Endothelial cell of umbilical vein (primary cell): Measurements from ENCODE around the gene DDX51. TPM values are rescaled to one million over a fixed set of nuclear protein-coding genes. Genes with fewer than 3 reads are reported as not detected.

Experiments
- BruUV-seq: library from RNA; stranded (reverse); fragments of 400-500 nt; replicated peaks from 2 replicates; lab custom pipeline; 2021; lab: Mats Ljungman, UMichigan
- CTCF ChIA-PET: fragments of 300-600, 350-600 bp; sonication (Branson Sonifier 250); formaldehyde crosslinking; loops from one replicate; lab custom pipeline; 2021; ENCODE audit warnings: antibody characterized with exemption, inconsistent platforms; lab: Charles Lee
- POLR2A ChIA-PET: fragments of 300-600, 350-600 bp; sonication (Branson Sonifier 250); formaldehyde crosslinking; loops from one replicate; lab custom pipeline; 2021; ENCODE audit warnings: antibody characterized with exemption, inconsistent platforms; lab: Charles Lee
- DNase-seq: peaks from one replicate; pipeline ENCODE4 v3.0.0-alpha.2; 2011; ENCODE audit warnings: low read depth, low spot score
- FAIRE-seq: peaks from 2 replicates; lab custom pipeline; 2011; peaks lifted over from hg19 to GRCh38; lab: Jason Lieb, UNC
- H2AFZ ChIP-seq: 2 replicates; pipeline ENCODE4 v1.6.0; 2012; ENCODE audit warnings: low read depth, low read length, control low read depth, inconsistent platforms
- H3K27ac ChIP-seq: 2 replicates; pipeline ENCODE4 v1.5.1; 2011; ENCODE audit warnings: low read depth, mild to moderate bottlenecking, control low read depth, low read length, moderate library complexity; ENCODE audit not compliant: insufficient read depth
- H3K27me3 ChIP-seq, 2 experiments: 2 replicates each; pipeline versions ENCODE4 v1.6.0 to v1.6.1; 2011; ENCODE audit warnings: low read length in 2 of 2, mixed read lengths in 1 of 2; ENCODE audit not compliant: control insufficient read depth in 2 of 2, insufficient read depth in 2 of 2
- H3K36me3 ChIP-seq, 2 experiments: 2 replicates in 1 of 2; 3 replicates in 1 of 2; pipeline ENCODE4 v1.5.1; 2011; ENCODE audit warnings: low read length in 2 of 2, mild to moderate bottlenecking in 1 of 2, moderate library complexity in 1 of 2; ENCODE audit not compliant: control insufficient read depth in 2 of 2, insufficient read depth in 2 of 2; ENCODE audit errors: extremely low read depth in 1 of 2
- H3K4me1 ChIP-seq: 3 replicates; pipeline ENCODE4 v1.5.1; 2011; ENCODE audit warnings: mild to moderate bottlenecking, low read length; ENCODE audit not compliant: control insufficient read depth, insufficient read depth; ENCODE audit errors: extremely low read depth
- H3K4me2 ChIP-seq: 2 replicates; pipeline ENCODE4 v1.6.1; 2011; ENCODE audit warnings: low read length, control low read depth, mixed read lengths; ENCODE audit not compliant: insufficient read depth
- H3K4me3 ChIP-seq, 3 experiments: fragments of 200-600 bp in 1 of 3; sonication (generic), shearing (Covaris generic) in 1 of 3; replicated peaks in 1 of 3; 2 replicates each; pipeline ENCODE4 v1.5.1; 2011 to 2016; ENCODE audit warnings: control low read depth in 3 of 3, low read length in 3 of 3, mild to moderate bottlenecking in 2 of 3, inconsistent platforms in 1 of 3, low read depth in 1 of 3, moderate library complexity in 1 of 3; ENCODE audit not compliant: insufficient read depth in 1 of 3
- H3K79me2 ChIP-seq: 2 replicates; pipeline ENCODE4 v1.6.0; 2012; ENCODE audit warnings: low read length, inconsistent platforms; ENCODE audit not compliant: control insufficient read depth, insufficient read depth
- H3K9ac ChIP-seq: replicated peaks from 2 replicates; pipeline ENCODE3; 2011; ENCODE audit warnings: low read length, control low read depth; ENCODE audit not compliant: insufficient read depth; ENCODE audit errors: extremely low read depth
- H3K9me1 ChIP-seq: replicated peaks from 3 replicates; pipeline ENCODE4 v1.6.0; 2011; ENCODE audit warnings: mild to moderate bottlenecking, low read length; ENCODE audit not compliant: control insufficient read depth, insufficient read depth; ENCODE audit errors: extremely low read depth
- H3K9me3 ChIP-seq: replicated peaks from 2 replicates; pipeline ENCODE4 v1.5.1; 2012; ENCODE audit warnings: low read length, inconsistent platforms; ENCODE audit not compliant: control insufficient read depth, insufficient read depth
- H4K20me1 ChIP-seq: replicated peaks from 2 replicates; pipeline ENCODE3; 2011; ENCODE audit warnings: mild to moderate bottlenecking, low read length; ENCODE audit not compliant: control insufficient read depth, insufficient read depth; ENCODE audit errors: extremely low read depth
- CTCF ChIP-seq, 2 donors: IDR thresholded peaks; 1 replicate in 1 of 2; 2 replicates in 1 of 2; pipeline ENCODE4 v1.5.1; 2011; ENCODE audit warnings: low read length in 2 of 2, mild to moderate bottlenecking in 2 of 2, moderate library complexity in 2 of 2, control low read depth in 1 of 2, inconsistent platforms in 1 of 2, low read depth in 1 of 2; ENCODE audit not compliant: insufficient read depth in 1 of 2; ENCODE audit errors: extremely low read depth in 1 of 2
- EZH2 ChIP-seq: IDR thresholded peaks from 2 replicates; pipeline ENCODE4 v1.6.1; 2012; ENCODE audit warnings: borderline replicate concordance, low read depth, mild to moderate bottlenecking, moderate library complexity, low read length, inconsistent platforms; ENCODE audit not compliant: severe bottlenecking
- FOS ChIP-seq: IDR thresholded peaks from 2 replicates; pipeline ENCODE4 v1.6.1; 2011; ENCODE audit warnings: mild to moderate bottlenecking, low read length, moderate library complexity, borderline replicate concordance; ENCODE audit not compliant: insufficient read depth
- GATA2 ChIP-seq: IDR thresholded peaks from 2 replicates; pipeline ENCODE4 v1.7.0; 2011; ENCODE audit warnings: low read depth, mild to moderate bottlenecking, moderate library complexity, mixed read lengths, low read length; ENCODE audit not compliant: insufficient read length, insufficient read depth
- JUN ChIP-seq: IDR thresholded peaks from 2 replicates; pipeline ENCODE4 v1.6.1; 2011; ENCODE audit warnings: borderline replicate concordance, low read depth; ENCODE audit not compliant: insufficient read length, insufficient read depth
- MAX ChIP-seq: IDR thresholded peaks from 2 replicates; pipeline ENCODE4 v1.6.1; 2011; ENCODE audit not compliant: insufficient read depth, insufficient read length
- MYC ChIP-seq: IDR thresholded peaks from one replicate; pipeline ENCODE4 v1.6.1; 2011; ENCODE audit warnings: mild to moderate bottlenecking, low read depth, low read length
- POLR2A ChIP-seq: IDR thresholded peaks from 2 replicates; pipeline ENCODE4 v1.6.1; 2012; ENCODE audit warnings: low read depth, mild to moderate bottlenecking, control low read depth, low read length
- POLR2AphosphoS5 ChIP-seq: IDR thresholded peaks from 2 replicates; pipeline ENCODE4 v1.6.1; 2012; ENCODE audit warnings: low read depth, mild to moderate bottlenecking, control low read depth, low read length, moderate library complexity; ENCODE audit not compliant: insufficient read depth
- dilution Hi-C: fragments of 300-500 bp; cut with MboI; formaldehyde crosslinking; loops from one replicate; pipeline ENCODE4 v1.15.0; 2019; ENCODE audit warnings: low sequenced_read_pairs; ENCODE audit not compliant: extremely low pct_ligation_motif_present
- intact Hi-C: fragments of 100-400 bp; cut with micrococcal nuclease; formaldehyde crosslinking; loops from one replicate; pipeline ENCODE4 v1.10.0; 2022
- polyA plus RNA-seq, 4 experiments: library from polyadenylated mRNA; depleted of rRNA in 3 of 4; stranded (reverse) in 3 of 4; unstranded in 1 of 4; fragments of >200 nt; gene quantifications; 2 replicates each; pipeline versions ENCODE4 v1.2.1 to v1.2.3, GENCODE V29; 2011 to 2012; ENCODE audit warnings: missing spikeins in 1 of 4
- total RNA-seq: library from RNA; stranded (reverse); gene quantifications from 2 replicates; pipeline ENCODE4 v1.2.3, GENCODE V29; 2021

The DDX51 gene
- total and polyA plus RNA-seq, 2 donors (not counting 3 experiments of a cell fraction or from before 2014, with no cell fraction given): 11.4 to 23.5 TPM

GRCh38 chr12:132178801-132179401, 34.8 kb upstream of the DDX51 start:
- no peak for FAIRE-seq
- Histone ChIP-seq H3K79me2 (no peaks in the 10 kb centered on the region), H3K4me1 (no peaks in the 10 kb centered on the region), H3K4me3 (no peak overlapping the region), H3K36me3 (no peaks in the 10 kb centered on the region), H3K4me2 (no peak overlapping the region), H3K9ac (no peak overlapping the region), H4K20me1 (no peaks in the 10 kb centered on the region), H3K27ac (no peak overlapping the region), H2AFZ (no peak overlapping the region), H3K9me1 (no peaks in the 10 kb centered on the region), H3K9me3 (no peaks in the 10 kb centered on the region), H3K27me3 (no peaks in the 10 kb centered on the region)
- dilution Hi-C loops (no loop called here), intact Hi-C loops (no loop called here)
- TF ChIP-seq CTCF (IDR thresholded peaks at IDR 0.05; ENCODE audit: extremely low read depth in 1 of 2, insufficient read depth in 1 of 2, low read depth in 1 of 2, low read length in 2 of 2) (no peak), FOS (no peak), MAX (no peak), MYC (no peak), EZH2 (no peak), JUN (no peak), POLR2AphosphoS5 (no peak), GATA2 (no peak), POLR2A (no peak)
- DNase-seq: no peak
- ChIA-PET POLR2A (no interaction called here), CTCF (interaction anchor here (1.6 kb wide), 1 partner anchor 28 kb away, joined by 3 read pairs; no protein-coding TSS in a partner anchor)
- no TSS peak for BruUV-seq
